SW 1271 (cell line): ENCODE data around the gene ERH.

Experiments
- DNase-seq, 2 experiments: peaks; one replicate each; lab custom pipeline; 2025; lab: John Stamatoyannopoulos, UW

ERH gene

GRCh38 chr14:69355607-69356281 is 42.4 kb downstream of the ERH start:
- no peak for DNase-seq

GRCh38 chr14:69355154-69355597 is 42.9 kb downstream of the ERH start:
- DNase-seq: no peak

GRCh38 chr14:69354383-69355153 is 43.5 kb downstream of the ERH start:
- no peak for DNase-seq

- DNase-seq: no peak
Measured at GRCh38 chr14:69353168-69353567, 44.9 kb downstream of the ERH start.

GRCh38 chr14:69351911-69352310 is 46.2 kb downstream of the ERH start:
- no peak for DNase-seq

- no peak for DNase-seq
Measured at GRCh38 chr14:69351385-69351784, 46.7 kb downstream of the ERH start.

- no peak for DNase-seq
Measured at GRCh38 chr14:69350892-69351291, 47.2 kb downstream of the ERH start.

- no peak for DNase-seq
Measured at GRCh38 chr14:69349091-69349777, 48.9 kb downstream of the ERH start.

- DNase-seq: no peak
Measured at GRCh38 chr14:69346710-69347109, 51.4 kb downstream of the ERH start.

- DNase-seq: no peak
Measured at GRCh38 chr14:69345402-69345801, 52.7 kb downstream of the ERH start.

- no peak for DNase-seq
Measured at GRCh38 chr14:69344171-69344570, 53.9 kb downstream of the ERH start.

GRCh38 chr14:69342928-69343525 is 55.1 kb downstream of the ERH start:
- no peak for DNase-seq

- DNase-seq: no peak
Measured at GRCh38 chr14:69339426-69339825, 58.7 kb downstream of the ERH start.

GRCh38 chr14:69337984-69338383 is 60.1 kb downstream of the ERH start:
- no peak for DNase-seq

- DNase-seq: no peak
Measured at GRCh38 chr14:69335371-69335771, 62.7 kb downstream of the ERH start.

GRCh38 chr14:69334576-69334975 is 63.5 kb downstream of the ERH start:
- no peak for DNase-seq

- DNase-seq: no peak
Measured at GRCh38 chr14:69333791-69334337, 64.2 kb downstream of the ERH start.

- DNase-seq: no peak
Measured at GRCh38 chr14:69332782-69333395, 65.2 kb downstream of the ERH start.

GRCh38 chr14:69331206-69331605 is 66.9 kb downstream of the ERH start:
- no peak for DNase-seq
